Measurements from ENCODE around the gene TMEM54. TPM values are rescaled to one million over a fixed set of nuclear protein-coding genes. Genes with fewer than 3 reads are reported as not detected.

Gene TMEM54
- total and polyA plus RNA-seq, 2 of the 13 experiments (the other 11 are each of a cell fraction or from before 2014, with no cell fraction given) = 2.5 to 2.9 TPM

- TF ChIP-seq SKIL (CRISPR knock-in tag; IDR thresholded peaks at IDR 0.05; ENCODE audit: borderline replicate concordance) (no peak; the same call in 1 of the 2 replicates), ZNF564 (CRISPR knock-in tag; IDR thresholded peaks at IDR 0.05) (no peak), ZNF24 (IDR thresholded peaks at IDR 0.05) (no peak), NFIB (CRISPR knock-in tag; IDR thresholded peaks at IDR 0.05; ENCODE audit: borderline replicate concordance) (no peak), HOXA9 (CRISPR knock-in tag; IDR thresholded peaks at IDR 0.05; ENCODE audit: borderline replicate concordance) (no peak), ZBTB21 (CRISPR knock-in tag; IDR thresholded peaks at IDR 0.05) (no peak), U2AF2 (IDR thresholded peaks at IDR 0.05; ENCODE audit: low read depth, low read length) (no peak), MIER2 (CRISPR knock-in tag; IDR thresholded peaks at IDR 0.05) (no peak), ZEB1 (IDR thresholded peaks at IDR 0.05; ENCODE audit: insufficient replicate concordance, low read depth) (no peak), CHD4 (IDR thresholded peaks at IDR 0.05; ENCODE audit: borderline replicate concordance, low read length) (peak; percentile 93; the same call in 1 of the 2 replicates), ZNF280B (CRISPR knock-in tag; IDR thresholded peaks at IDR 0.05; ENCODE audit: borderline replicate concordance) (no peak), ZNF766 (CRISPR knock-in tag; IDR thresholded peaks at IDR 0.05; ENCODE audit: borderline replicate concordance) (no peak), ZNF749 (CRISPR knock-in tag; IDR thresholded peaks at IDR 0.05; ENCODE audit: borderline replicate concordance) (0 out of 2 replicates have a peak, but pooled peaks have one; percentile 43)
- TF ChIP-seq, protein P1, sequence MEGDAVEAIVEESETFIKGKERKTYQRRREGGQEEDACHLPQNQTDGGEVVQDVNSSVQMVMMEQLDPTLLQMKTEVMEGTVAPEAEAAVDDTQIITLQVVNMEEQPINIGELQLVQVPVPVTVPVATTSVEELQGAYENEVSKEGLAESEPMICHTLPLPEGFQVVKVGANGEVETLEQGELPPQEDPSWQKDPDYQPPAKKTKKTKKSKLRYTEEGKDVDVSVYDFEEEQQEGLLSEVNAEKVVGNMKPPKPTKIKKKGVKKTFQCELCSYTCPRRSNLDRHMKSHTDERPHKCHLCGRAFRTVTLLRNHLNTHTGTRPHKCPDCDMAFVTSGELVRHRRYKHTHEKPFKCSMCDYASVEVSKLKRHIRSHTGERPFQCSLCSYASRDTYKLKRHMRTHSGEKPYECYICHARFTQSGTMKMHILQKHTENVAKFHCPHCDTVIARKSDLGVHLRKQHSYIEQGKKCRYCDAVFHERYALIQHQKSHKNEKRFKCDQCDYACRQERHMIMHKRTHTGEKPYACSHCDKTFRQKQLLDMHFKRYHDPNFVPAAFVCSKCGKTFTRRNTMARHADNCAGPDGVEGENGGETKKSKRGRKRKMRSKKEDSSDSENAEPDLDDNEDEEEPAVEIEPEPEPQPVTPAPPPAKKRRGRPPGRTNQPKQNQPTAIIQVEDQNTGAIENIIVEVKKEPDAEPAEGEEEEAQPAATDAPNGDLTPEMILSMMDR (CRISPR knock-in tag; IDR thresholded peaks at IDR 0.05) = peak; percentile 21
- TF ChIP-seq, protein P2, sequence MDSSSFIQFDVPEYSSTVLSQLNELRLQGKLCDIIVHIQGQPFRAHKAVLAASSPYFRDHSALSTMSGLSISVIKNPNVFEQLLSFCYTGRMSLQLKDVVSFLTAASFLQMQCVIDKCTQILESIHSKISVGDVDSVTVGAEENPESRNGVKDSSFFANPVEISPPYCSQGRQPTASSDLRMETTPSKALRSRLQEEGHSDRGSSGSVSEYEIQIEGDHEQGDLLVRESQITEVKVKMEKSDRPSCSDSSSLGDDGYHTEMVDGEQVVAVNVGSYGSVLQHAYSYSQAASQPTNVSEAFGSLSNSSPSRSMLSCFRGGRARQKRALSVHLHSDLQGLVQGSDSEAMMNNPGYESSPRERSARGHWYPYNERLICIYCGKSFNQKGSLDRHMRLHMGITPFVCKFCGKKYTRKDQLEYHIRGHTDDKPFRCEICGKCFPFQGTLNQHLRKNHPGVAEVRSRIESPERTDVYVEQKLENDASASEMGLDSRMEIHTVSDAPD (CRISPR knock-in tag; IDR thresholded peaks at IDR 0.05) = 0 out of 2 replicates have a peak, but pooled peaks have one; percentile 34
- TF ChIP-seq, protein P3, sequence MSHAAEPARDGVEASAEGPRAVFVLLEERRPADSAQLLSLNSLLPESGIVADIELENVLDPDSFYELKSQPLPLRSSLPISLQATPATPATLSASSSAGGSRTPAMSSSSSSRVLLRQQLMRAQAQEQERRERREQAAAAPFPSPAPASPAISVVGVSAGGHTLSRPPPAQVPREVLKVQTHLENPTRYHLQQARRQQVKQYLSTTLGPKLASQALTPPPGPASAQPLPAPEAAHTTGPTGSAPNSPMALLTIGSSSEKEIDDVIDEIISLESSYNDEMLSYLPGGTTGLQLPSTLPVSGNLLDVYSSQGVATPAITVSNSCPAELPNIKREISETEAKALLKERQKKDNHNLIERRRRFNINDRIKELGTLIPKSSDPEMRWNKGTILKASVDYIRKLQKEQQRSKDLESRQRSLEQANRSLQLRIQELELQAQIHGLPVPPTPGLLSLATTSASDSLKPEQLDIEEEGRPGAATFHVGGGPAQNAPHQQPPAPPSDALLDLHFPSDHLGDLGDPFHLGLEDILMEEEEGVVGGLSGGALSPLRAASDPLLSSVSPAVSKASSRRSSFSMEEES (CRISPR knock-in tag; IDR thresholded peaks at IDR 0.05) = 0 out of 2 replicates have a peak, but pooled peaks have one; percentile 44
Observed at GRCh38 chr1:32933742-32934322, 32.6 kb upstream of the TMEM54 start (continued).
